Bronchial epithelial cell (primary cell): ENCODE measurements around the gene UBE2L3. TPM values are rescaled to one million over a fixed set of nuclear protein-coding genes. Genes with fewer than 3 reads are reported as not detected.

Experiments used
- DNase-seq: peaks from one replicate; pipeline ENCODE4 v3.0.0-alpha.2; 2010; ENCODE audit warnings: low read depth
- FAIRE-seq: peaks from 2 replicates; lab custom pipeline; 2011; peaks lifted over from hg19 to GRCh38; lab: Jason Lieb, UNC
- H3K27me3 ChIP-seq: 2 replicates; pipeline ENCODE4 v1.5.1; 2011; ENCODE audit warnings: low read length; ENCODE audit not compliant: control insufficient read depth, insufficient read depth
- H3K36me3 ChIP-seq: 2 replicates; pipeline ENCODE4 v1.5.1; 2011; ENCODE audit warnings: low read length; ENCODE audit not compliant: control insufficient read depth, insufficient read depth
- H3K4me3 ChIP-seq: 2 replicates; pipeline ENCODE4 v1.5.1; 2011; ENCODE audit warnings: mild to moderate bottlenecking, low read depth, low read length, control low read depth
- total RNA-seq: library from RNA; depleted of rRNA; stranded (reverse); fragments of >200 nt; gene quantifications from 2 replicates; pipeline ENCODE4 v1.2.1, GENCODE V29; 2014
- TF ChIP-seq, protein P1 (sequence below): IDR thresholded peaks from 2 replicates; pipeline ENCODE4 v1.5.1; 2011; ENCODE audit warnings: mild to moderate bottlenecking, moderate library complexity, low read length, control low read depth, inconsistent platforms; ENCODE audit not compliant: insufficient read depth, severe bottlenecking

The UBE2L3 gene
- total RNA-seq, 1 donor from 2014 or later = 14.7 TPM

DNA sequence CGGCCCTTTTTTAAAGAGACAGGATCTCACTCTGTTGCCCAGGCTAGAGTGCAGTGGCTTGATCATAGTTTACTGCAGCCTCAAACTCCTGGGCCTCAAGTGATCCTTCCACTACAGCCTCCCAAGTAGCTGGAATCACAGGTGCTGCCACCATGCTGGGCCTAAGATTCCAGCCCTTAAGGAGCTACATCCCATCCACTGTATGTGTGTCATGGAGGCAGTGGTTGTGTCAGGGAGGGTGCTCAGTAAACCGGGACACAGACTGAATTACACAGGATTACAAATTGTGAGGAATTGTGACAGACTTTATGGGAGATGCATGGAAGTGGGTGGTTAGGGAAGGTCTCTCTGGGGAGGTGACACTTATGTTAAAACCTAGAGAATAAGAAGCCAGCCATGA is 96.2 kb downstream of the UBE2L3 start:
- Histone ChIP-seq H3K36me3 (no peaks in the 10 kb centered on the region), H3K27me3 (no peaks in the 10 kb centered on the region), H3K4me3 (no peak overlapping the region)
- TF ChIP-seq, protein P1, sequence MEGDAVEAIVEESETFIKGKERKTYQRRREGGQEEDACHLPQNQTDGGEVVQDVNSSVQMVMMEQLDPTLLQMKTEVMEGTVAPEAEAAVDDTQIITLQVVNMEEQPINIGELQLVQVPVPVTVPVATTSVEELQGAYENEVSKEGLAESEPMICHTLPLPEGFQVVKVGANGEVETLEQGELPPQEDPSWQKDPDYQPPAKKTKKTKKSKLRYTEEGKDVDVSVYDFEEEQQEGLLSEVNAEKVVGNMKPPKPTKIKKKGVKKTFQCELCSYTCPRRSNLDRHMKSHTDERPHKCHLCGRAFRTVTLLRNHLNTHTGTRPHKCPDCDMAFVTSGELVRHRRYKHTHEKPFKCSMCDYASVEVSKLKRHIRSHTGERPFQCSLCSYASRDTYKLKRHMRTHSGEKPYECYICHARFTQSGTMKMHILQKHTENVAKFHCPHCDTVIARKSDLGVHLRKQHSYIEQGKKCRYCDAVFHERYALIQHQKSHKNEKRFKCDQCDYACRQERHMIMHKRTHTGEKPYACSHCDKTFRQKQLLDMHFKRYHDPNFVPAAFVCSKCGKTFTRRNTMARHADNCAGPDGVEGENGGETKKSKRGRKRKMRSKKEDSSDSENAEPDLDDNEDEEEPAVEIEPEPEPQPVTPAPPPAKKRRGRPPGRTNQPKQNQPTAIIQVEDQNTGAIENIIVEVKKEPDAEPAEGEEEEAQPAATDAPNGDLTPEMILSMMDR = no peak
- no peak for FAIRE-seq
- DNase-seq = no peak

DNA sequence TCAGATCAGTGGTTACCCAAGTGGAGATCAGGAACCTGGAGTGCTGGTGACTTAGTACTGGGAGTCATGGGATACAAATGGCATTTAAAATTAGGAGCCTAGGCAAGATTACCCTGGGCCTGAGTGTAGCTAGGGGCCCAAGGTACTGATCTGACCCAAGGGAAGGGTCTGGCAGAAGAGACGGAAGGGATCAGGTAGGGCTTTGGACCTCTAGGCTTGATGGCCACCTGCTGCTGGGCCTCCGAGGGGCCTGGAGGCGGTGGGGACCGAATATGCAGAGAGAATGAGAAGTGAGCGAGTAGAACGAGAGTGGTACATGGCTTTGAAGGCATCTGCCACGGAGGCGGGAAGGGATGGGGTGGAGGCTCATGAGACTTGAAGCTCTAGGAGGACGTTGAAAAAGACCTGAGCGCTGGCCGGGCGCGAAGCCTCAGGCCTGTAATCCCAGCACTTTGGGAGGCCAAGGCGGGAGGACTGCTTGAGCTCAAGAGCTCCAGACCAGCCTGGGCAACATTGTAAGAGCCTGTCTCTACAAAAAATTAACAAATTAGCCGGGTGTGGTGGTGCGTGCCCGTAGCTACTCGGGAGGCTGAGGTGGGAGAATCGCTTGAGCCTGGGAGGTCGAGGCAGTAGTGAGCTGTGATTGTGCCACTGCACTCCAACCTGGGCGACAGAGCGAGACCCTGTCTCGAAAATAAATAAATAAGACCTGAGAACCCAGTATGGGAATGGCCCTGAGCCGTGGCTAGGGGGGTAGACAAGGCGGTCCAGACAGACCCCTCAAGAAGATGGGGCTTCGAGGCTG is 97.7 kb downstream of the UBE2L3 start:
- Histone ChIP-seq H3K4me3 (peak overlapping the region; percentile 88), H3K27me3 (no peaks in the 10 kb centered on the region), H3K36me3 (no peaks in the 10 kb centered on the region)
- no peak for DNase-seq
- FAIRE-seq = no peak
- TF ChIP-seq, protein P1 = no peak

DNA sequence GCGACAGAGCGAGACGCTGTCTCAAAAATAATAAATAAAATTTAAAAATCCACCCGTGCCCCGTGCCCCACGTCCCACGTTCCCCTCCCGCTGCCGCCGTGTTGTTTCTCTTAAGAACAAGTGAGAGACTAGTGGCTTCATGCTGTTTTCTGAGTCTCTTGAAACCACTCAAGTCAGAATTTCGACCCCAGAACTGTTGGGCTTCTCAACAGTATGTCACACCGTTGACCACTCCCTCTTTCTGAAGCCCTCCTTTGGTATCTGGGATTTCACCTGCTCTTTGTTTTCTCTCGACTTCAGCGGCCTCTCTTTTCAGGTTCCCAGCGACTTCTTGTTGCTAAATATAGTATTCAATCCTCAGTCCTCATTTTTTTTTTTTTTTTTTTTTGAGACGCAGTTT is 99.3 kb downstream of the UBE2L3 start:
- H3K27me3 ChIP-seq = no peaks in the 10 kb centered on the region
- no peak for DNase-seq
- FAIRE-seq = no peak
- peaks cover 2% of the 10 kb centered on the region for H3K36me3 ChIP-seq
- TF ChIP-seq, protein P1 = no peak
- peak overlapping the region; percentile 88 for H3K4me3 ChIP-seq

DNA sequence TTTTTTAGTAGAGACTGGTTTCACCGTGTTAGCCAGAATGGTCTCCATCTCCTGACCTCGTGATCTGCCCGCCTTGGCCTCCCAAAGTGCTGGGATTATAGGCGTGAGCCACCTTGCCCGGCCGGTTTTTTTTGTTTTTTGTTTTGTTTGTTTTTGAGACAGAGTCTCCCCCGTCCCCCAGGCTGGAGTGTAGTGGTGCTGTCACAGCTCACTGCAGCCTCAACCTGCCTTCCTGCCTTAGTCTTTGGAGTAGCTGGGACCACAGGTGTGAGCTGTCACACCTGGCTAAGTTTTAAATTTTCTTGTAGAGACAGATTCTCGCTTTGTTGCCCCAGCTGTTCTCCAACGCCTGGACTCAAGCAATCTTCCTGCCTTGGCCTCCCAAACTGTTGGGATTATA is 101.5 kb downstream of the UBE2L3 start:
- H3K27me3 ChIP-seq = no peaks in the 10 kb centered on the region
- H3K36me3 ChIP-seq = peaks cover 11% of the 10 kb centered on the region
- H3K4me3 ChIP-seq = no peak overlapping the region
- TF ChIP-seq, protein P1 = no peak
- FAIRE-seq = no peak
- peak; percentile 21 for DNase-seq

DNA sequence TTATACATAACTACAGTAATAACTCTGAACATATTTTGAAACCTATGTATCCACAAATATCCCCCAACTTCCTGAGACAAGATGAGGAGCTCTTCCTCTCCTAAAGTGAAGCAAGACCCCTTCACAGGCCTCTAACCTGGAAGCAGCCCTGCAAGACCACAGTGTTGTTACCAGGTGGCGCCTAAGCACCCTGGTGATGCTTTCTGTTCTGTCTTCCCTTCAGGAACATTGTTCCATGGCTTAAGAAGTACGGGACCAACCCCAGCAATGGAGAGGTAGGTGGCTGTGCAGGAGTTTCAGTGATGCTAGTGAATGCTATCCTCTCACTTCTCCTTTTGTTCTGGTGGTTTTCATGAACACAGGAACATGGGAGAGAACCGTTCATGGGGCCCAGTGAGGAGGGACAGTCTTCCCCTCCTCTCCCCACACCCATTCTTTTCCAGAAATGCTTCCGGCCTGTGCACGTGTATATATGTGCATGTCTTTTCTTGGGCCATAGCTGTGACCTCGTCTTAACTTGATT is 104.7 kb downstream of the UBE2L3 start:
- Histone ChIP-seq H3K27me3 (no peaks in the 10 kb centered on the region), H3K36me3 (peaks cover 16% of the 10 kb centered on the region), H3K4me3 (no peak overlapping the region)
- no peak for DNase-seq
- TF ChIP-seq, protein P1 = no peak
- no peak for FAIRE-seq

Other genes starting within 250 kb of the UBE2L3 start
- gene RIMBP3B, start 184.0 kb upstream of the UBE2L3 start, total RNA-seq = under 0.01 TPM in 1 of 2 replicates, not detected in the other
- gene HIC2, start 150.3 kb upstream of the UBE2L3 start, total RNA-seq = 1.8 and 3.2 TPM in 2 replicates
- gene TMEM191C, start 100.3 kb upstream of the UBE2L3 start, total RNA-seq = 1.3 TPM in 2 replicates
- gene RIMBP3C, start 16.3 kb upstream of the UBE2L3 start, total RNA-seq = under 0.01 TPM in 2 replicates
- gene YDJC, start 62.3 kb downstream of the UBE2L3 start, total RNA-seq = 43.4 and 67.9 TPM in 2 replicates
- gene CCDC116, start 65.0 kb downstream of the UBE2L3 start, total RNA-seq = not detected in 2 replicates
- 33.0 and 67.9 TPM in 2 replicates for gene SDF2L1, start 74.6 kb downstream of the UBE2L3 start, total RNA-seq
- gene PPIL2, start 98.3 kb downstream of the UBE2L3 start, total RNA-seq = 30.0 and 32.6 TPM in 2 replicates
- gene YPEL1, start 168.1 kb downstream of the UBE2L3 start, total RNA-seq = 0.13 and 0.26 TPM in 2 replicates